GM18526 (cell line): ENCODE data around the gene SRMS.

Experiments used
- POLR2A ChIP-seq: IDR thresholded peaks from 3 replicates; pipeline ENCODE4 v1.6.1; 2011; ENCODE audit not compliant: insufficient read length; ENCODE audit errors: extremely low read depth

The SRMS gene

DNA sequence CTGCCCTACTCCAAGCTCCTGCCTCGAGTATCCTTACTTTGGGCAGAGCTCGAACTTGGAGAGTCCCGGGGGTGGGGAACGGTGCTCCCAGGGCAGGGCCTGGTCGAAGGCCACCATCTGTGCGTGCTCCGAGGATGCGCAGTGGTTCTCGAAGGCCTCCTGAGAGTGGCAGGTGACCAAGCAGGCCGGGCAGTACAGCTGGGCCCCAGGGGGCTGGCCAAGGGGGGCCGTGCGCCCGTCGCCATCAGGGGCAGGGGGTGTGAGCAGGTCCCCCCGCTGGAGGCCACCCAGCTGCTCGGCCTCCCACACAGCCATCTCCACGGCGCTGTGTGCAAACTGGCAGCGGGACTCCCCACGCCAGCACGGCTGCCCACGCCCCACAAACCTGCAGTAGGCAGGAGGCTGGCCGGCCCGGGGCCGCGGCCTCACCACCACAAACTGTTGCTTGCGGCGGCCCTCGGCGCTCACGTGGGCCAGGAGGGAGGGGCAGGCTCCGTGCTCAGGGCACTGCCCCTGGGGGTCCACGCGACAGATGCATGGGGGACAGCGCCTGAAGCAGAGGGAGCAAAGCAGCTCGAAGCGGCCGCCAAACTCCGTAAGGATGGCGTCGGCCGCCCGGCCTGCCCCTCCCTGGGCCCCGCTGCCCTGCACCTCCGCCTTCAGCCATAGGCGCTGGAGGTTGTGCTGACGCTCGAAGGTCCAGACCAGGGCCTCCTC lies 24.7 kb upstream of the SRMS start:
- TF ChIP-seq POLR2A, result no peak

DNA sequence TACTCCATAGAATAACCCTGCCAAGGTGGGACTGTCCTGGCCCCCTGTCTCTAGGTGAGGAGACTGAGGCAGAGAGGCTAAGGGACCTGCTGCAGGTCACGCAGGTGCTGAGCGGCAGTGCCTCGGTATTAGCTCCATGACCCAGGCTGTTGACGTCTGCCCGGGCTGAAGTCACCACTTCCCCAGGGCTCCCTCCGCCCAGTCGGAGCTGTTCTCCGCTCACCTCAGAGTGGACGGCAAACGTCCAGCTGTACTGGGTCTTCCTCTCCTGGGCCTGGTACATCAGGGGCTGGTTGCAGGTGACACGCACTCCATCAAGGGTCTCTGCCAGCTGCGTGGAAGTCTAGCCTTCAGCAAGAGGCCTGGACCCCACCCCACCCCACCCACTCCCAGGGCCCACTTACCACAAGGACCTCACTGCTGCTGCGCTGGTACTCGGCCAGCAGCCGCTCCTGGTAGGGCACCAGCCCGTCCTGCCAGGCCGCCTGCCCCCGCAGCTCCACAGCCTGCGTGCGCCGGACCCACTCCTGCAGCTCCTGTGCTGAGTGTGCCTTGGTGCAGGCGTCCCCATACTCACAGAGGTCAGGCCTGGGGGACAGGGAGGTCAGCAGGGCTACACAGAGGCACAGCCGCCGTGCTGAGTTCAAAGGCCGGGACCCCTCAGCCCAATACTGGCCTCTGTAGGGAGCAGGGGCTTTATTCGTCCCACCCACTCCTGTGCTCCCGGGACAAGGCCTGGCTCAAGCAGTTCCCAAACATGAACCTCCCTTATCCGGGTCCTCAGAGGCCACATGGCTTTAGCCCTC lies 22.9 kb upstream of the SRMS start:
- no peak for TF ChIP-seq POLR2A

DNA sequence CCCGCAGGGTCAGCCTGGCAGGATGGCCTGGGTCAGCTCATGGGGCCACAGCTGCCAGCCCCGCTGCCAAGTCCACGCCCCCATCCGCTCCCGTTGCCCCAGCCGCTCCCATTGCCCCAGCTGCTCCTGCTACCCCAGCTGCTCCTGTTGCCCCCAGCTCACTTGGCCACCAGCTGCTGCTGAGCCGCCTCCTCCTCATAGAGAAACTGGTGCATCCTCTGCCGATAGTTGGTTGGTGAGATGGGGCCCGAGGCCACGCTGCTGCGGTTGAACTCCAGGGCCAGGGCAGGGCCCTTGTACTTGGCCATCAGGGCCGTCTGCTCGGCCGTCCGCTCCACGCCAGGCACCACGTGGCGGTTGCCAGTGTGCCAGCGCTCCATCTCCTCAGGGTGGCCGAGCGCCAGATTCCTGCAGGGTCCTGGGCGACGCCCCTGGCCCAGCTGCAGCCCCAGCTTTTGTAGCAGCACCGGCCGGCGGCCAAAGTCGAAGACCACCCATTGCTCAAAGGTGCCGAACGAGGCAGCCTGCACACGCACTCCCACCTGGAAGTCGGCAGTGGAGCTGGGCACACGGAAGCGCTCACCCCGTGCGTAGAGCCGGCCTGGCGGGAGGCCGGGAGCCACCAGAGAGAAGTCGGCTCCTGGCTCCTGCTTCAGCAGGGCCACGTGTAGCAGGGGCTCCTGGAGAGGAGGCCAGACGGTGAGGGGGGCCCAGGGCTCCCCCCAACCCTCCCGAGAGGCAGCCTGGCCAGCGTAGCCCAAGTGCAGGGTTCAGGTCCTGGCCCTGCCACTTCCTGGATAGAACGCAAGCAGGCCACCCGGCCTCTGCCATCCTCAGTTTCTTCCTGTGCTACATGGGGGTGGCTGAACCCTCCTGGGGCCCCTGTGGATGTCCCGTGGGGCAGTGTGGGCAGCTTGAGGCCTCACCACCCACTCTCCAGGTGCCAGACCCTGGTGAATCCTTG lies 21.7 kb upstream of the SRMS start:
- TF ChIP-seq POLR2A, result no peak

DNA sequence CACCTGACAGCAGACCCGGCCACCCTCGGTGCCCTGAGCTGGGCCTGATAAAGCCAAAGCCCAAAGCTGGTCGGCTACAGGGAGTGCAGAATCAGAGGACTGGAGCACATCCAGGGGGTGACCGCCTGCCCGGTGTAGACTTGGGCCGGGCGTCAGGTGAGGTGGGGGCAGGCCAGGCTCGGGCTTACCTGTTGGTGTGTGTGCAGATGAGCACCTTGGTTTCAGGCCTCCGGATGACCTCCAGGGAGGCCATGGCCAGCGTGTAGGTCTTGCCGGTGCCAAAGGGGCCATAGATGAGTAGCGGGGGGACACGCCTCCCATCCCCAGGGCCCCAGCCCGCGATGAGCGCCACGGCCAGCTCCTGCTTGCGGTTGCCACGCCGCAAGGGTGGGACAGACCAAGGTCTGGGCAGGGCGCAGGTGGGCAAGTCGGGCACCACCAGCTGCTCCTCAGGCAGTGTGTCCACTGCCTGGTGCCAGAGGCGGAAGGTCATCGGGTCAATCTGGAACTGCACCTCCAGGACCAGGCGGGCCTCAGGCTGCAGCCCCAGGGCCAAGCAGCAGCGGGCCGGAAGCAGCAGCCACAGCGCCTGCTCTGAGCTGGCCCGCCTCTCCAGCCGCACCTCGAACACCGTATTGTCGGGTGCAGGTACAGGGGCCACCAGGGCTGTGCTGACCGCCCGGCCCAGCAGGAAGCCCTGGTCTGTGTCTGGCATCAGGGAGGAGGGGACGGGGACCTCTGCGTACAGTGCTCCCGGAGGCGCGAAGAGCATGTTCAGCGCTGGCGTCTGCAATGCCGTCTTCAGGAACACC lies 20.8 kb upstream of the SRMS start:
- peak; percentile 14 for TF ChIP-seq POLR2A

DNA sequence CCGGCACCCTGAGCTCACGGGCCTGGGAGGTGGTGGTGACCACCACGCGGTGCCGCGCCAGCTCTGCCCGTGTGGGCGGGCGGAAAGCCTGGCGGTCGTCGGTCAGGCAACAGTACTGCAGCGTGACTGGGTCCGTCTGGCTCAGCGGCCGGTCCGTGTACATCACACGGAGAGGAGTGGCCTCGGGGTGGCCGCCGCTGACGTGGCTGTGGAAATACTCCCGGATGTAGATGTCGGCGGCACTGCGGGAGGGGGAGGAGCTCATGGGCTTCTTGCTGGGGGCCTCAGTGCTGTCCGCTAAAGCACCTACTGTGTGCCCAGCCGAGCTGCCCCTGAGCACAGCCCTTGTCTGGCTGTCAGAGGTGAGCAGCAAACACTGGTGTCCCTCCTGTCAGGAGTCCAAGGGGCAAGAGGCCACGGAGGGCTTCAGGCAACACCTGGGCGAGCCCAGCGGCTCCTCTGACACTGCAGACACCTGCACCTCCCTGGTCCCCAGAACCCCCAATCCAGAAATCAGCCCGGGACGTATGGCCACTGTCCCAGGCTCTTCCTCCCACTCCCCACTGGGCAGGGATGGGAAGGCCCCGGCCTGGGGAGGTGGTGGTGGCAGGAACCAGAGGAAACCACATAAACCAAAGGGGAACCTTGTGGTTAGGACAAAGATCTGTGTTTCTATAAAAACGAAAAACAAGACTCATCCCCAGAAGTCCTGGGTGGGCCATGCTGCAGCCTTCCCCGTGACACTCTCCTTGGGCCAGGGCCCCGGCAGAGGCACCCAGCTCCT lies 20.0 kb upstream of the SRMS start:
- no peak for TF ChIP-seq POLR2A

DNA sequence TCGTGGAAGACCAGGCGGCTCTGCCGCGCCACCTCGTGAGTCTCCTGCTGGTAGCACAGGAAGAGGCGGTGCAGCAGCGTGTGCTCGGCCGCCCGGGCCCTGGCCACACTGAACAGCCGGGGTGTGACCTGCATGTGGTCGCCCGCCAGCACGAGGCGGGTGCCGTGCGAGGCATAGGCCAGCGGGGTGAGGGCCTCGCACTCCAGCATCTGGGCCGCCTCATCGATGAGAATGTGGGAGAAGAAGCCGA lies 19.5 kb upstream of the SRMS start:
- no peak for TF ChIP-seq POLR2A

DNA sequence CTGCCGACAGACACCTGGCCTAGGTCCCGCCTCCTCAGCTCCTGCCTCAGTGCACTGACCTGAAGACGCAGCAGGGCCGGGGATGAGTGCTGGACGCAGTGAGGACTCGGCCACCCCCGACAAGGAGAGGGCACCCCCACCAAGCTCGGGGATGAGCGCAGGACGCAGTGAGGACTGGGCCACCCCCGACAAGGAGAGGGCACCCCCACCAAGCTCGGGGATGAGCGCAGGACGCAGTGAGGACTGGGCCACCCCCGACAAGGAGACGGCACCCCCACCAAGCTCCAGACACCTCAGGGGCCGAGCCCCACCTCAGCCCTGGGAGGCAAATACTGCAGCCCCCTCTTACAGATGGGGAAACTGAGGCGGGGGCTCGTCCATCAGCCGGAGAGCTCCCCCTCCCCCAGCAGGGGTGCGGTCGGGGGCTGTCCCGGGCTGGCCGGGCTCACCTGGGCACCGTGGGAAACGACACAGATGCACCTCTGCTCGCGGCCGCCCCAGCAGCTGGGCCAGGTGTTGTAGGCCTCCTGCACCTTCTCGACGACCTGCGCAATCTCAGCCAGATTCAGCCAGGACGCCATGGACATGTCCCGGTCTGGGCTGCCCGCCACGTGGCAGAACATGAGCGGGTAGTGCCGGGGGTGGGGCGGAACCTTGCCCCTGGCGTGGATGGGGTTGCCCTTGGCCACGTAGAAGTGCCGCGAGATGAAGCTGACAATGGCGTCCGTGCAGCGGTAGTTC lies 19.0 kb upstream of the SRMS start:
- TF ChIP-seq POLR2A, result no peak

DNA sequence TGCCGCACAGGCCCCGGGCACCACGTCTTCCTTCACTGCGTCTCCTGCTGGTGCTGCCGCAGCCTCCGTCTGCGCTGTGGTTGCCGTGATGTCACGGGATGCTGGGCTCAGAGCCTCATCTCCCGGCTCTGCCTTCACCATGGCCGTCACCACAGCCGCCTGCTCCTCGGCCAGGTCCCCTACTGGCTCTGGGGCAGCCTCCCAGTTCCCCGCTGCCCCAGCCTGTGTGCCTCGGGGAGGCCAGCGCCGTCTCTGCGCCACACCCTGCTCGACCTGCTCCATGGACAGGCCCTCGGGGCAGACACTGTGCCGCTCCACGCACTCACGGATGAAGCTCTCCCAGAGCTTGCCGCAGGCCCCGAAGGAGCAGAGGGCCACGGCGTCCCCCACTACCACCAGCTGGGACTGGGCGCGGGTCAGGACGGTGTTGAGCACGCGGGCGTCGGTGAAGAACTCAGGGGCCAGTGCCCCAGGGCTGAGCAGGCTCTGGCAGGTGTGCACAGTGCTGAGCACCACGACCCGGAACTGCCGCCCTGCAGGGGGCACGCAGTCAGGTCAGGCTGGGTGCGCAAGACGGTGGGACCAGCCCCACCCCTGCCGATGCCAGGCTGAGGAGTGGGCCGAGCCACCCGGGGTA lies 18.3 kb upstream of the SRMS start:
- TF ChIP-seq POLR2A, result no peak

DNA sequence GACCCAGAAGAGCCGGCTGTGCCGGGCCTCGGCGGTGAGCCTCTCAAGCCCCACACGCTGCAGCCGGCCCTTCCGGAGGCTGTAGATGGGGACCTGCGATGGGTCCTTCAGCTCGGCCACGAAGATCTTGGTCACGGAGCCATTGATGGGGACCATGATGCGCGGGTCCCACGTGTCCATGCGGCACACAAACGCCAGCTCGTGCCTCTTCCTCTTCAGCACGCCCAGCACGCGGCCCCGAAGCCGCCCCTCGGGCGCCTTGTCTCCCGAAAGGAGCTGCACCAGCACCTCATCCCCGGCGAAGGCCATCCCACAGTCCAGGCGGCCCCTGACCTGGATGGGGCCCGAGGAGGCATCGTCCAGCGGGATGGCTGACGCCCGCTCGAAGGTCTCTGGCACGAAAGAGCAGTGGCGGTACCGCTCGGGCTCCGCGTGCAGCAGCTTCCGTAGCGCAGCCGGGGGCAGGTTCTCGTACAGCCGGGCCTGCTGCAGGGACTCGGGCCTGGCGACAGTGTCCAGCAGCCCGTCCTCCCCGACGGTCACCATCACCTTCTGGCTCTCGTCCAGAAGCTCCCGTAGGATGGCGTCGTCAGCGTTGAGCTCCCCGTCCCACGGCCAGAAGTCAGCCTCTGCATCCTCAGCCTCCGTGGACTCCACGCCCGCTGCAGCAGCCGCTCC lies 17.6 kb upstream of the SRMS start:
- TF ChIP-seq POLR2A, result no peak

DNA sequence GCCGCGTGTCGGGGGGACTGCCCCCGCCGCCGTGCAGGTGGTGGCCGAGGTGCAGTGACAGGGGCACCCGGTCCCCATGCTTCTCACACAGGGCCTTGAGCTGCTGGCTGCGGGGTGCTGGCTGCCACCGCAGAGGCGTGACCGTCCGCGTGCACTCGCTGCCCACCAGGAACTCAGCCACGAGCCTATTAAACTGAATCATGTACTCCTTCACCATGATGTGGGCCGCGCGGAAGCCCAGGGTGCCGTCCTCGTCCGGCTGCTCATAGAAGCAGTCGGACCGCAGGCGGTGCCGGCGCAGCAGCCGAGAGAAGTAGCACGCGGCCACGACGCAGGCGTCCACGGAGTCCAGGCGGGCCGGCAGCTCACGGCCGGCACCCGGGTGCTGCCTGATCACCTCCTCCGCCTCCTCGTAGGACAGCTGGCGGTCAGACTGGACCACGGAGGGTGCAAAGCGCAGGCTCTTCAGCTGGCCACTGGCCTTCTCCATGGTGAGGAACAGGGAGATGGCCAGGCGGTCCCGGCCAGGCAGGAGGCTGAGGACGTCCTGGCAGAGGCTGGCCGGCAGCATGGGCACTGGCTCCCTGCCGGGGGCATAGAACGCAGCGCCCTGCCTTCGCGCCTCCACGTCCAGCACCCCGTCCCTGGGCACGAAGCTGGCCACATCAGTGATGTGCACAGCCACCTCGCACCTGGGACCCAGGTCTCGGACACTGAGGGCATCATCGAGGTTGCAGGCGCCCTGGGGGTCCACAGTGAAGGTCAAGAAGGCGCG lies 16.7 kb upstream of the SRMS start:
- TF ChIP-seq POLR2A, result no peak

DNA sequence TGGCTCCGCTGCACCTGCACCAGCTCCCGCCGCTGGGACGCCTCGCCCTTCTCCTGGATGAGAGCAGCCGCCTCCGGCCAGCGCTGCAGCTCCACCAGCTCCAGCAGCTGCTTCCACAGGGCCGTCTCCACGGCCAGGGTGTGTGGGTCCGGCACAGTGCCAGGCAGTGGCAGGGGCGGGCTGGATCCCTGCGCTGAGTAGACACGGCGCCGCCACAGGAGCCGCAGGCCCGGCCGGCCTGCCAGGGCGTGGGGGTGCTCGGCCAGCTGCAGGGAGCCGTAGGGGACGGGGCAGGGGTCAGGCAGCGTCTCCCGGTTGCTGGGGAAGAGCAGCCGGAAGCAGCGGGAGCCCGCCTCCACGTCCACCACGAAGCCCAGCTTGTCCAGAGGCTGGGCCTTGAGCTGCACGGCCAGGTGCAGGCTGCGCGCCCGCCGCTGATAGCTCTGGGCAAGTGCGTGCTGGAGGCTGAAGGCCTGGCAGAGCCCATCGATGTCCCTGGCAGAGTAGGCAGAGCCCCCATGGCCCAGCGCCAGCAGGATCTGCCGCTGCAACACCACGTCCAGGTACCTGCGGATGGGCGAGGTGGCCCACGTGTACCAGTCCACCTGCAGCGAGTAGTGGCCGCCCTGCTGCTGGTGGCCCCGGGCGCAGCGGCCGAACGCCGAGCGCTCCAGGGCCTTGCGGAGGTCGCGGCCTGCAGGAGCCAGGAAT lies 15.8 kb upstream of the SRMS start:
- no peak for TF ChIP-seq POLR2A

DNA sequence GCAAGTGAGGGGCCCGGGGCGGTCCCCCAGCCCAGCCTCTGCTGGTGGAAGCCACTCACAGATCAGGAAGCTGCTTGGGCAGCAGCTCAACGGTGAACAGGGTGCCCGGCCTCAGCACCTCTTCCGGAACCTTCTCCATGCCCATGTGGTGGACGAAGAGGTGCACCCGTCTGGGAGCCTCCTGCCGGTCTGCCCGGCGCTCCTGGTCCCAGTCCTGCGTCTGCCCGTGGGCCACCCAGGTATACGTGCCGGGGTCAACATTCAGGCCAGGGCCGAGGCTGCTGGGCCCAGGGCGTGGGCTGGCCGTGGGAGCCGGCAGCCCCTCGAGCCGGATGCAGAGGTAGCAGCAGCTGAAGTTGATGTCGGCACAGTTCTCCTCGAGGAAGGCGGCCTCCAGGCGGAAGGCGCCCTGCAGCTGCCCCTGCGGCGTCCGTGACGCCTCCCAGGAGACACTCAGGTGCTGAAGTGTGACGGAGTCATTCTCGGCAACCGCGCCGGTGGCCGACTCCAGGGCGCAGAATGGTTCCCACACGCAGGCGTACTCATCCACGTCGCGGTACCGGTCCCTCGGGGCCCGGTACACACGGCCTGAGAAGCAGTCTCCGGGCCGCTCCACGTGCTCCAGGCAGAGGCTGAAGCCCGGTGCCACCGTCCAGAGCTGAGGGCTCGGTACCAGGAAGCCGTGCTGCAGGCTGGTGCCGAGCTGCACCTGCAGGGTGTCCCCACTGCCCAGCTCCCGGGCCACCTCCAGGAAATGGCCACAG lies 15.1 kb upstream of the SRMS start:
- TF ChIP-seq POLR2A, result no peak
